SU-DHL-6 (cell line): ENCODE results near the gene OAF.

Source experiments
- H2AFZ ChIP-seq: fragments of 200-600 bp; sonication (generic); 2 replicates; pipeline ENCODE4 v1.6.1; 2014; ENCODE audit warnings: low read depth, mild to moderate bottlenecking, moderate library complexity, mixed read lengths, antibody characterized with exemption, low read length; ENCODE audit not compliant: severe bottlenecking
- H3F3A ChIP-seq: fragments of 200-600 bp; shearing (Covaris generic); 2 replicates; pipeline ENCODE4 v1.6.0; 2016; ENCODE audit warnings: antibody characterized with exemption, mild to moderate bottlenecking; ENCODE audit not compliant: insufficient read depth
- H3K27ac ChIP-seq: fragments of 200-600 bp; sonication (generic); 2 replicates; pipeline ENCODE4 v1.5.1; 2016; ENCODE audit warnings: low read depth, mild to moderate bottlenecking, low read length, moderate library complexity, mixed read lengths
- H3K27me3 ChIP-seq: fragments of 200-600 bp; sonication (generic), shearing (Covaris generic); 2 replicates; pipeline ENCODE4 v1.6.0; 2014; ENCODE audit warnings: mild to moderate bottlenecking, low read length
- H3K36me3 ChIP-seq: fragments of 200-600 bp; sonication (generic); 2 replicates; pipeline ENCODE4 v1.6.1; 2014; ENCODE audit warnings: mild to moderate bottlenecking, low read length, mixed read lengths
- H3K4me2 ChIP-seq: fragments of 300-600, 200-600 bp; shearing (Covaris generic), sonication (generic); 2 replicates; pipeline ENCODE4 v1.6.0; 2014; ENCODE audit warnings: low read length, low read depth, mild to moderate bottlenecking; ENCODE audit not compliant: poor library complexity, severe bottlenecking
- H3K4me3 ChIP-seq: fragments of 200-600 bp; sonication (generic); 2 replicates; pipeline ENCODE4 v1.5.1; 2014; ENCODE audit warnings: antibody characterized with exemption, low read length, mild to moderate bottlenecking, mixed read lengths; ENCODE audit not compliant: insufficient read depth, poor library complexity, severe bottlenecking
- H3K79me2 ChIP-seq: fragments of 200-600 bp; sonication (generic); 2 replicates; pipeline ENCODE4 v1.6.1; 2014; ENCODE audit warnings: mild to moderate bottlenecking, low read length, moderate library complexity; ENCODE audit not compliant: insufficient read depth
- H3K9ac ChIP-seq: fragments of 200-600 bp; sonication (generic); 2 replicates; pipeline ENCODE4 v1.7.0; 2014; ENCODE audit warnings: mild to moderate bottlenecking, low read length
- H3K9me2 ChIP-seq: fragments of 200-600 bp; sonication (generic); replicated peaks from 2 replicates; pipeline ENCODE4 v1.6.1; 2014; ENCODE audit warnings: low read length; ENCODE audit not compliant: insufficient read depth
- H3K9me3 ChIP-seq: fragments of 200-600 bp; sonication (generic); 2 replicates; pipeline ENCODE4 v1.6.1; 2014; ENCODE audit warnings: low read length, mixed read lengths; ENCODE audit not compliant: insufficient read depth
- H4K20me1 ChIP-seq: fragments of 200-600 bp; sonication (generic); 2 replicates; pipeline ENCODE4 v1.6.1; 2014; ENCODE audit warnings: low read depth, mild to moderate bottlenecking, antibody characterized with exemption, low read length, moderate library complexity, mixed read lengths
- CTCF ChIP-seq: fragments of 200-600 bp; sonication (generic); IDR thresholded peaks from one replicate; pipeline ENCODE4 v1.5.1; 2017; ENCODE audit warnings: antibody characterized with exemption, mild to moderate bottlenecking, low read length, moderate library complexity; ENCODE audit not compliant: insufficient read depth, poor library complexity, severe bottlenecking
- EZH2phosphoT487 ChIP-seq: fragments of 200-600 bp; sonication (generic), shearing (Covaris generic); conservative IDR thresholded peaks from 2 replicates; pipeline ENCODE4 v1.6.1; 2018; ENCODE audit warnings: mild to moderate bottlenecking, antibody characterized with exemption, low read length, moderate library complexity, mixed read lengths

Gene OAF

DNA sequence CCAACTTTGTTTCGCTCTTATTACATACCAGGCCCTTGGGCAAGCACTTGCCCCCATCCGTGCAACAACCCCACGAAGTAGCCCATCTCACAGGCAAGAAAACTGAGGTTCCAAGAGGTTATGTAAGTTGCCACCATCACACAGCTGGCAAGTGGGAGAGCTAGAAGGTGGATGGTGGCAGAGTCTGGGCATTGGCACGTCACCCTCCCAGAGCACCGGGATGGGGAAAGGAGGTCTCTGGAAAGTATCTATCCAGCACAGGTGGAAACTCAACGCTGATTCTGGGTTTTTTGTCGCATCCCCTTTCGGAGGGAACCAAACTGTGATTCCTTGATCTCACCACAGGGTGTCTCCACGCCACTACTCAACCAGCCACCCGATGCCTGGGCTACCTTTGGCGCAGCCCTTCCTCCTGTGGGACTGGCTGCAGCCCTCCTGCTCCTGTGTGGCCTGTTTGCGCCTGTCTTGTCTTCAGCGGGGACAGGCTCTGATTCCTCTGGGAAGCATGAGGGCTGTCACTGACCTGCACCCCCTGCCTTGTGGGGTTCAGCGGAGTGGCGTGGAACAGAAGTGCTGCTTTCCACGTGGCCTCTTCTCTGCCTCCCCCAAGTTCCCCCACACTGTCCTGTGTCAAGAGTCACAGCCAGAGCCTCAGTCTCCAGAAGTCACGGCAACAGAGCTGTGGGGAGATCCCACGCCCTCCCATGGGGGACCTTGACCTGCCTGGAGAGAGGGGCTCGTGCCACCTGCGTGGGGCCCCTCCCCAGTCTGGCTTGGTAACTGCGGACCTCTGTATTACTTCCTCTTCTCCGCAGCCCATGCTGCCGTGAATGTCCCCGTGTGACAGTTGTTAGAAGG is 38.5 kb upstream of the OAF start:
- H3K9me3 ChIP-seq: no peaks in the 10 kb centered on the region
- no peak overlapping the region for H3K4me3 ChIP-seq
- no peak overlapping the region for H3K27ac ChIP-seq
- TF ChIP-seq CTCF: peak; percentile 20
- TF ChIP-seq EZH2phosphoT487: no peak
- no peaks in the 10 kb centered on the region for H3K79me2 ChIP-seq
- H4K20me1 ChIP-seq: no peaks in the 10 kb centered on the region
- no peaks in the 10 kb centered on the region for H3F3A ChIP-seq
- H3K4me2 ChIP-seq: no peak overlapping the region
- H3K36me3 ChIP-seq: no peaks in the 10 kb centered on the region
- no peaks in the 10 kb centered on the region for H3K9me2 ChIP-seq
- no peak overlapping the region for H3K9ac ChIP-seq
- no peak overlapping the region for H2AFZ ChIP-seq
- H3K27me3 ChIP-seq: no peaks in the 10 kb centered on the region

GRCh38 chr11:120173019-120173705 is 37.7 kb upstream of the OAF start:
- Histone ChIP-seq H3F3A (no peaks in the 10 kb centered on the region), H3K9me2 (no peaks in the 10 kb centered on the region), H3K4me3 (no peak overlapping the region), H3K4me2 (no peak overlapping the region), H4K20me1 (no peaks in the 10 kb centered on the region), H3K27ac (no peak overlapping the region), H3K36me3 (no peaks in the 10 kb centered on the region), H2AFZ (no peak overlapping the region), H3K9me3 (no peaks in the 10 kb centered on the region), H3K9ac (no peak overlapping the region), H3K79me2 (no peaks in the 10 kb centered on the region), H3K27me3 (no peaks in the 10 kb centered on the region)
- TF ChIP-seq CTCF: no peak
- no peak for TF ChIP-seq EZH2phosphoT487

GRCh38 chr11:120173807-120174206 is 37.0 kb upstream of the OAF start:
- Histone ChIP-seq H3K79me2 (no peaks in the 10 kb centered on the region), H4K20me1 (no peaks in the 10 kb centered on the region), H3K9me2 (no peaks in the 10 kb centered on the region), H3K27ac (no peak overlapping the region), H3F3A (no peaks in the 10 kb centered on the region), H3K27me3 (no peaks in the 10 kb centered on the region), H3K9me3 (no peaks in the 10 kb centered on the region), H2AFZ (no peak overlapping the region), H3K4me3 (no peak overlapping the region), H3K36me3 (no peaks in the 10 kb centered on the region), H3K4me2 (no peak overlapping the region), H3K9ac (no peak overlapping the region)
- TF ChIP-seq EZH2phosphoT487 (no peak), CTCF (no peak)
